ENCODE measurements around the gene LHX6. TPM values are rescaled to one million over a fixed set of nuclear protein-coding genes. Genes with fewer than 3 reads are reported as not detected.

LHX6 gene
- total and polyA plus RNA-seq, 2 of the 13 experiments (the other 11 are each of a cell fraction or from before 2014, with no cell fraction given) = 1.1 to 1.3 TPM

DNA sequence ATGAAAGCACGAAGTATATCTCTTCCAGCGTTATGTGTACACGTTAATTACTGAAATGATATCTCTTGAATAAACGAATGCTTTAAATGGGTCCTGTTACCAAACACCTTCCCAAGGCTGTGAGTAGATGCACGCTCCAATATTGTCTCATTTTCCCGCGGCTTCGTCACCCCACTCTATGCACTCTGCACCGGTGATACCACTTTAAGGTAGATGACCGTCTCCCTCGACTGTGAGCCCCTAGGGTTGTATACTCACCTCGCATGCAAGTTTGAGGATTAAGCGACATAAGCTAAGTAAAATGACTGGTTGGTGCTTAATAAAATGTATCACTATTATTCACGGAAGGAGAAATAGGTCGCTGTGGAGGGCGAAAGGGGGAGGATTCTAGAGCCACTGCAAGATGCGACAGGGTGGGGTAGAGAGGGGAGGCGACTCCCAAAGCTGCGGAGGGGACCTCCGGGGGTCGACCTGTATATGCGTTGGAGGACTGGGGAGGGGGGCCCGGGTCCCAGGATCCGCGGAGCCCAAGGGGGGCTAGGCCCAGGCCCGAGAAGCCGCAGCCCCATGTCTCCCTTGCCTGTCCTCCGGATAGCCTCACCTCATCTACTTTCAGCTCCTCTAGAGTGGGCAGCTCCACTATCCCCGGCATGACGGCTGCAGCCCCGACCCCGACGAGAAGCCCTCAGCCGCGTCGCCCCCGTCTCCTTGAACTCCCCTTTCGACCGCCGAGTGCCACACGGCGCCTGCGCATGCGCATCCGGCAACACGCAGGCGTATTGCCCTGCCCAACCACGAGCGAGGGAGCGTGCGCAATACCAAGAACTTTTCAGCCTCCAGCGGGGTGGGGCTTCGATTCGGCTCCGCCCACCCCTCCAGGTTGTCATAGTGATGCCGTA lies 69.5 kb downstream of the LHX6 start, which contains the start of the genes MORN5 and NDUFA8 (continued):
- TF ChIP-seq, protein P1, sequence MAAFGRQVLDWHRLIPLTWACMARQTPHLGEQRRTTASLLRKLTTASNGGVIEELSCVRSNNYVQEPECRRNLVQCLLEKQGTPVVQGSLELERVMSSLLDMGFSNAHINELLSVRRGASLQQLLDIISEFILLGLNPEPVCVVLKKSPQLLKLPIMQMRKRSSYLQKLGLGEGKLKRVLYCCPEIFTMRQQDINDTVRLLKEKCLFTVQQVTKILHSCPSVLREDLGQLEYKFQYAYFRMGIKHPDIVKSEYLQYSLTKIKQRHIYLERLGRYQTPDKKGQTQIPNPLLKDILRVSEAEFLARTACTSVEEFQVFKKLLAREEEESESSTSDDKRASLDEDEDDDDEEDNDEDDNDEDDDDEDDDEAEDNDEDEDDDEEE (CRISPR knock-in tag; IDR thresholded peaks at IDR 0.05) = peak; percentile 75; the same call in 1 of the 2 replicates
- peak; percentile 52; the same call in 1 of the 2 replicates for TF ChIP-seq SALL2 (CRISPR knock-in tag; IDR thresholded peaks at IDR 0.05)
- no peak for TF ChIP-seq CENPBD1 (CRISPR knock-in tag; IDR thresholded peaks at IDR 0.05; ENCODE audit: borderline replicate concordance, low read depth)
- peak; percentile 23 for TF ChIP-seq SRSF1 (optimal IDR thresholded peaks at IDR 0.05; ENCODE audit: low read depth, low read length)
- TF ChIP-seq PHF8 (CRISPR knock-in tag; IDR thresholded peaks at IDR 0.05) = peak; percentile 97
- peak; percentile 77; the same call in 1 of the 2 replicates for TF ChIP-seq YEATS2 (CRISPR knock-in tag; IDR thresholded peaks at IDR 0.05; ENCODE audit: borderline replicate concordance)
- peak; percentile 9; the same call in 1 of the 2 replicates for TF ChIP-seq FOXA3 (CRISPR knock-in tag; IDR thresholded peaks at IDR 0.05)
- peak; percentile 73 for TF ChIP-seq SALL1 (CRISPR knock-in tag; IDR thresholded peaks at IDR 0.05)
- peak; percentile 22; the same call in 1 of the 2 replicates for TF ChIP-seq ZNF777 (CRISPR knock-in tag; IDR thresholded peaks at IDR 0.05)
- TF ChIP-seq ZSCAN9 (CRISPR knock-in tag; IDR thresholded peaks at IDR 0.05; ENCODE audit: borderline replicate concordance) = 0 out of 2 replicates have a peak, but pooled peaks have one; percentile 22
- TF ChIP-seq HIVEP1 (CRISPR knock-in tag; IDR thresholded peaks at IDR 0.05) = 0 out of 2 replicates have a peak, but pooled peaks have one; percentile 43
- TF ChIP-seq, protein P2, sequence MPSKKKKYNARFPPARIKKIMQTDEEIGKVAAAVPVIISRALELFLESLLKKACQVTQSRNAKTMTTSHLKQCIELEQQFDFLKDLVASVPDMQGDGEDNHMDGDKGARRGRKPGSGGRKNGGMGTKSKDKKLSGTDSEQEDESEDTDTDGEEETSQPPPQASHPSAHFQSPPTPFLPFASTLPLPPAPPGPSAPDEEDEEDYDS (CRISPR knock-in tag; IDR thresholded peaks at IDR 0.05) = peak; percentile 62; the same call in 1 of the 2 replicates
- TF ChIP-seq ZNF501 (CRISPR knock-in tag; IDR thresholded peaks at IDR 0.05) = peak; percentile 52; the same call in 1 of the 2 replicates
- peak; percentile 26; the same call in 1 of the 2 replicates for TF ChIP-seq ZNF331 (CRISPR knock-in tag; IDR thresholded peaks at IDR 0.05)
- TF ChIP-seq ZMYM4 (CRISPR knock-in tag; IDR thresholded peaks at IDR 0.05) = peak; percentile 50; the same call in 1 of the 2 replicates
- 0 out of 2 replicates have a peak, but pooled peaks have one; percentile 50 for TF ChIP-seq KAT7 (CRISPR knock-in tag; IDR thresholded peaks at IDR 0.05; ENCODE audit: borderline replicate concordance)
- TF ChIP-seq BRF2 (CRISPR knock-in tag; IDR thresholded peaks at IDR 0.05) = 0 out of 2 replicates have a peak, but pooled peaks have one; percentile 18
- TF ChIP-seq ARNTL (CRISPR knock-in tag; IDR thresholded peaks at IDR 0.05) = 0 out of 2 replicates have a peak, but pooled peaks have one; percentile 34
- TF ChIP-seq ZNF563 (CRISPR knock-in tag; IDR thresholded peaks at IDR 0.05) = peak; percentile 68
- TF ChIP-seq, protein P3, sequence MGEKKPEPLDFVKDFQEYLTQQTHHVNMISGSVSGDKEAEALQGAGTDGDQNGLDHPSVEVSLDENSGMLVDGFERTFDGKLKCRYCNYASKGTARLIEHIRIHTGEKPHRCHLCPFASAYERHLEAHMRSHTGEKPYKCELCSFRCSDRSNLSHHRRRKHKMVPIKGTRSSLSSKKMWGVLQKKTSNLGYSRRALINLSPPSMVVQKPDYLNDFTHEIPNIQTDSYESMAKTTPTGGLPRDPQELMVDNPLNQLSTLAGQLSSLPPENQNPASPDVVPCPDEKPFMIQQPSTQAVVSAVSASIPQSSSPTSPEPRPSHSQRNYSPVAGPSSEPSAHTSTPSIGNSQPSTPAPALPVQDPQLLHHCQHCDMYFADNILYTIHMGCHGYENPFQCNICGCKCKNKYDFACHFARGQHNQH (CRISPR knock-in tag; IDR thresholded peaks at IDR 0.05) = peak; percentile 58; the same call in 1 of the 2 replicates
- 0 out of 2 replicates have a peak, but pooled peaks have one; percentile 34 for TF ChIP-seq SIN3B (IDR thresholded peaks at IDR 0.05; ENCODE audit: low read length)
- TF ChIP-seq ZKSCAN5 (CRISPR knock-in tag; IDR thresholded peaks at IDR 0.05) = no peak
- peak; percentile 49; the same call in 1 of the 2 replicates for TF ChIP-seq ZNF556 (CRISPR knock-in tag; IDR thresholded peaks at IDR 0.05; ENCODE audit: borderline replicate concordance)
- TF ChIP-seq ZBTB8A (CRISPR knock-in tag; IDR thresholded peaks at IDR 0.05; ENCODE audit: borderline replicate concordance, low read depth) = no peak
- TF ChIP-seq ZNF772 (CRISPR knock-in tag; IDR thresholded peaks at IDR 0.05) = 0 out of 2 replicates have a peak, but pooled peaks have one; percentile 35
- 0 out of 2 replicates have a peak, but pooled peaks have one; percentile 12 for TF ChIP-seq ZNF12 (CRISPR knock-in tag; IDR thresholded peaks at IDR 0.05)

Measured in HepG2 (cell line).